NOMO-1 treated with DMSO at 0.1 percent for 48 hours (cell line): Measurements from ENCODE around the gene SDC4.
"Not testable (repeated sequence)": the region's sequence is repeated elsewhere in the genome, so short reads cannot be mapped to it uniquely, and the experiment has no call there.

Experiments used
- DNase-seq: peaks from one replicate; lab custom pipeline; 2025; ENCODE audit not compliant: unreplicated experiment; lab: John Stamatoyannopoulos, UW

SDC4 gene

GRCh38 chr20:45365444-45365970, 17.3 kb upstream of the SDC4 start:
- DNase-seq: no peak

DNA sequence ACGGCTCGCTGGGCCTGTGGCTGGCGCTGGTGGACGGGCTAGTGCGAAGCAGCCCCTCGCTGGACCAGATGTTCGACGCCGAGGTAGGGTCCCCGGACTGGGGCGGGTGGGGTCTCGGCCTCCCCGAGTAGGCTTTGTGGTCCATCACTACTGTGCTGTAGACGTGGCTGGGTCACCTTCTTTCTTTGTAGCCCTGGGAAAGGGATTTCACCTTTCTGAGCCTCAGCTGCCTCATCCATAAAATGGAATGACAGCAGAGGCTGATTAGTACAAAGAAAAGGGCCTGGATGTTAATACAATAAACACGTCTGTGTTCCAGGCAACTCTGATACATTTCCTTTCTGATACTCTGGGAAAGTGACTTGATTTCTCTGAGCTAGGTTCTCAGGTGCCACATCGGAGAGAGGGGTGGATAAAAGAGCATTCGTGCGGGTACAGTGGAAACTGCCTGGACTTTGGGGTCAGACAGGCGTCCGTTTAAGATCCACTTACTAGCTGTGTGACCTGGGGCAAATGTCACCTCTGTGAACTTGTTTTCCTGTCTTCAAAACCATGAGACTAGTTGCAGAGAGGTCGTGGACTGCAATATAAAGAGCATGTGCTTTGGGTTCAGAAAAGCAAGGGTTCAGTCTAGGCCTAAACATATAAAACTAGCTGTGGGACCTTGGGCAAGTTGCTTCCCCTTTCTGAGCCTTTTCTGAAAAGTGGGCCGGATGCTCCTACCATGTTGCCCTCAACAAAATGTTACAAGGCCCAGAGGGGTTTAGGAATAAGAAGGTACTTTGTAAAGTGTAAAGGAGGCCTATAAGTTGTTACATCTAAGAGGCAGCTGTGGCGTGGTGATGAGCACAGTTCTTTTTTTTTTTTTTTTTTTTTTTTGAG, 15.6 kb upstream of the SDC4 start:
- no peak for DNase-seq

GRCh38 chr20:45362804-45363610, 14.8 kb upstream of the SDC4 start, which contains the start of gene SYS1:
SYS1 (plus strand) TSS chr20:45363156; CDS start chr20:45363532, 376 bp downstream.
- peak; percentile 99 for DNase-seq

DNA sequence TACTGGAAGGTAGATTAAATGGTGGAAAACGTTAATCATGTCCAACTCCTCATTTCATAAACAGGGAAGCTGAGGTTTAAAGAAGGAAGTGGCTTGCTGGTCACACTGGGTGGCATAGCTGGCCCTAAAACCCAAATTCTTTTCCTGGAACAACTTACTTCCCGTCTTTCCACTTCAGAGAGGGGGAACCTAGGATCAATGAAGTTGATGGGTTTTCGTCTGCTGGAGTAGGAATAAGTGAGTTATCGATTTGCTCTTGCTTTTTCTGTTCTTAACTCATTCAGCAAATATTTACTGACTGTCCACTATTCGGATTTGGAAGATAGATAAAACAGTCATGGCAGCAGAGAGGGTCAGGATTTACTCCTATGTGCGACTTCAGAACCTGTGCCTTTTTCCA, 13.6 kb upstream of the SDC4 start:
- DNase-seq: peak; percentile 34

DNA sequence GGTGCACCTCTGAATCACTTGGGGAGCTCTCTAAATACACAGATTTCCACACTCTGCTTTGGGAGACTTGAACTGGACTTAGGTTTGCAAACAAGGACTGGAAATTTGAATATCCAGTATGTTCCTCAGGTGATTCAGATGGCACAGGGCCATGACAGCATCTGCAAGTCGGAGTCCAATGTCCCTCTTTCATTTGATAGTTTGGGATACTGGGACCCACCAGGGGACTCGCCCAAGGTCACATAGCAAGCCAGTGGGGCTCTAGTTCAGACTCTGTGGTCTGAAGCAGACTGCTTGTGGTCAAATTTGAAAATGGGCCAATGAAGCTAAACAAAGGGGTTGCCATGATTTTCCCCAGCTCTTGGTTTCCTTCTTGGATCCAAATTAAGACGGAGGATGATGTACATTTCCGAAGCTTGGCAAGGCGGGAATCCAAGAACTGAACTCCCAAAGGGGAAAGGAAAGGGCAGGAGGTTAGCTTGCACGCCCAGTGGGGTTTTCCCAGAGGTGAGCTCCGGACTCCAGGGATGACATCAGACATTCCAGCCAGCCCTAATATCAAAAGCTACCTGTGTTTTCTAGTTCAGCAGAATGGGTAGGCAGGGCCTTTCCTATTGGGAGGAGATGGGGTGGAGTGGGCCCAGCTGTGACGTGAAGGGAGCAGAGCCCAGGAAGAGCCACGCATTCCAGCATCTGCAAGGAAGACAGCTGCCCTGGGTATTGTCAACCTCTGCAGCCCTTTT, 11.4 kb upstream of the SDC4 start:
- no peak for DNase-seq

GRCh38 chr20:45359069-45359405, 10.8 kb upstream of the SDC4 start:
- DNase-seq: no peak

DNA sequence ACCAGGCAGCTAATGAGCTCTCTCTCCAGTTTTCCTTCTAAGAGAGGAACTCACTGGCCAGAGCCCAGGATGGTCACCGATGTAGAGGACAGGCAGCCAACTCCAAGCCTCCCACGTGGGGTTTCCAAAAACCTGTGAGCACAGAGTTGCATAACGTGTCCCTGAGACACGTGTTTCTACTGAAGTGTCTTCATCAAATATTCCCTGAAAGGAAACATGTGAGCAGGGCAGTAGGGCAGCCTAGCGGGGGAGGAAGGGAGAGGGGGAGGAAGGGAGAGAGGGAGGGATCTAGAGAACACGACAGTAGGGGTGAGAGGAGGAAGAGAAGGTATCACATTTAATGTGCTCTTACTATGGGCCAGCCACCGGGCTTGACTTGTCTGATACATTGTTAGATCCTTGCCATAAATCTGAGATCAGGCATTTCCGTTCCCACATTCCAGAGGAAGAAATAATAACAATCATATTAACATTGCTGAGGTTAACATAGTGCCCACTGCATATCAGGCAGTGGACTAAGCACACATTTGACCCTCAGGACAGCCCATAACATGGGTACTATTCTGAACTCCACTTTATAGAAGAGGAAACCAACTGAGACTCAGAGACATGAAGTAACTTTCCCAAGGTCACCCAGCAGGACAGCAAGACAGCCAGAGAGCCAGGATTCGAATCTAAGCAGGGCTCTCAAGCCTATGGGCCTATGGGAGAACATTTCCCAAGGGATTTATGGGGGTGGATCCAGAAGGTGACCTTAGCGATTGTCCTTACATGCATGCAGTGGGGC, 10.3 kb upstream of the SDC4 start:
- DNase-seq: peak; percentile 13

GRCh38 chr20:45355209-45356084, 7.2 kb upstream of the SDC4 start:
- peak; percentile 6 for DNase-seq

DNA sequence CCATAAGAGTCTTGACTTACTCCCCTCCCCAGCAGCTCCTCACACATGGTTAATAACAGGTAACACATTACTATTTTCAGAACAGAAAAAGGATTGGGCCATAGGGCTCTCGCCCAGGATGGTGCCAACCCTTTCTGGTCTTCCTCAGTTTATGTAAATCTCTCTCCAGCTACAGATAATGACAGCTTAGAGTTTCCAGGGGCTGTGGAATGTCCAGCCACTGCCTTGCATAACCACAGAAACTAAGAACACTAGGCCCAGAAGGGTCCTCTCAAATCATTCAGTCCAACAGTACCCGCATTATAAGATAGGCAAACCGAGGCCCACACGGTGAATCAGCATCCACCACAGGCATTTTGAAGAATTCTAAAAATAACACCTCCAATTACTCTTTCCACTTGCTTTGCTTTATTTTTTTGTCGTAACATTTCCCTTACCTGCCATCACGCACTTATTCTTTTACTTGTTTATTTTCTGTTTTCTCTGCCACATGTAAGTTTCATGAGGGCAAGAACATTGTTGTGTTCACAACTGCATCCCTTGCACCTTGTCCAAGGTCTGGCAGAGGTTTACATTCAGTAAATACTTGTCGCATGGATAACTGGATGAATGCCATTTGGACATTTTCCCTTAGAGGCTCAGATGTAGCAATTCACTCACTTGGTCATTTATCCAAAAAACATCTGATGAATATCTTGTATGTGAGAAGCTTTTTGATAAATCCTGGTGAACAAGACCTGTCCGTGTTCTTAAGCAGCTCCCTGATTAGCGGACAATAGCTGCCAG, 6.4 kb upstream of the SDC4 start:
- no peak for DNase-seq

GRCh38 chr20:45353746-45354145, 5.5 kb upstream of the SDC4 start:
- no peak for DNase-seq

GRCh38 chr20:45352729-45353128, 4.5 kb upstream of the SDC4 start:
- DNase-seq: no peak

DNA sequence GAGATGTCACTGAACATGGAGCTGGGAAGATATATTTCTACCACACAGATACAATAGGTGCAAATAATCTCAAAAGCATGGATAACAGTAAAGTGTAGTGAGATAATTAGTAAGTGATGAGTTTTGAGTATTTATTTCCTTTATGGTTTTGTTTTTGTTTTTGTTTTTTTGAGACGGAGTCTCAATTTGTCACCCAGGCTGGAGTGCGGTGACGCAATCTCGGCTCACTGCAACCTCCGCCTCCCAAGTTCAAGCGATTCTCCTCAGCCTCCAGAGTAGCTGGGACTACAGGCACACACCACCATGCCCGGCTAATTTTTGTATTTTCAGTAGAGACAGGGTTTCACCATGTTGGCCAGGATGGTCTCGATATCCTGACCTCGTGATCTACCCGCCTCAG, 2.6 kb upstream of the SDC4 start:
- not testable (repeated sequence) for DNase-seq

- DNase-seq: peak; percentile 10
Observed at GRCh38 chr20:45350217-45350616, 2.0 kb upstream of the SDC4 start.

- peak; percentile 26 for DNase-seq
Observed at GRCh38 chr20:45347297-45347935, 808 bp downstream of the SDC4 start.

- DNase-seq: no peak
Observed at GRCh38 chr20:45346851-45347250, 1.4 kb downstream of the SDC4 start.

- no peak for DNase-seq
Observed at GRCh38 chr20:45346291-45346718, 1.9 kb downstream of the SDC4 start.

DNA sequence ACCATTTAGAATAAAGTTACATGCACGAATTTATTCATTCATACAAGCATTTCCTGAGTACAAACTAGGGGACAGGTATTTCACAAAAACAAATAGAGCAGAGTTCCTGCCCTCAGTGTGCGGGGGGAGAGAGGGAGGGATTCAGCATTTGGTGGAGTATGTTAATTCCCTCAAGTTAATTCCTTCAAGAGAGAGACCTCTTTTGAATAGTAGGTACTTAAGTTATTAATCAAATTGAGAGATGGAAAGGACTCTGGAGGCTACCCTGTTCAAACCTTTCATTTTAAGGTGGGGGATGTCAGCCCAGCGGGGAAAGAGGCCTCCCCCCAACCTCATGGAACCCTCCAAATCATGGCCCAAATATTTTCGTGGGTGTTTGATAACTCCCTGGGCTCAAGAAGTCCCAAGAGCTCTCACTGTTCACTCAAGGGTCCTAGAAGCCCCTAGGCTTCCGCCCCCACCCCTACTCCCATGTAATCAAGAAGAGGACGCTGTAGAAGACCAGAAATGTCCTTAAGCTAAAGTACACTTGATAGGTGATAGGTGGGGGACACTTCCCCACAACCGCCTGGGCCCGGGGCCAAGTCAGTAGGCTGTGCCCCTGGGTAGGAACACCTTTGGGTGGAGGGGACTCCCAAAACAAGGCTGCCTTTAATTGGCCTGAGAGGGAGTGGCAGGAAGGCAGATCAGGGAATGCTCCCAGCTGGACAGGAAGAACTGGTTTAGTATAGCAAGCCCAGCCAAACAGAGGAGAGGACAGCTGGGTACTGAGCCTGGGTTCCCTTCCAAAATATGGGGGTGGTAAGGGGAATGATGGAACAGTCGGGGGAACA, 2.9 kb downstream of the SDC4 start:
- DNase-seq: no peak
